Activated CD4-positive, alpha-beta T cell treated with anti-CD3 and anti-CD28 coated beads, Interleukin-2, amount 50 U/mL, for 24 hours (primary cell): ENCODE data around the gene HEATR1.
"Not testable (repeated sequence)": the region's sequence is repeated elsewhere in the genome, so short reads cannot be mapped to it uniquely, and the experiment has no call there.

Source experiments
- DNase-seq, 2 donors: peaks; one replicate each; pipeline ENCODE4 v3.0.0-alpha.2; 2020; ENCODE audit warnings: low read depth in 1 of 2, low spot score in 1 of 2

HEATR1 gene

GRCh38 chr1:236589531-236589930, 14.8 kb downstream of the HEATR1 start:
- DNase-seq = no peak

- no peak for DNase-seq
These were observed 22.8 kb downstream of the HEATR1 start for GRCh38 chr1:236581528-236581927.

- not testable (repeated sequence) for DNase-seq
These were observed 23.9 kb downstream of the HEATR1 start for GRCh38 chr1:236580404-236580803.

DNA sequence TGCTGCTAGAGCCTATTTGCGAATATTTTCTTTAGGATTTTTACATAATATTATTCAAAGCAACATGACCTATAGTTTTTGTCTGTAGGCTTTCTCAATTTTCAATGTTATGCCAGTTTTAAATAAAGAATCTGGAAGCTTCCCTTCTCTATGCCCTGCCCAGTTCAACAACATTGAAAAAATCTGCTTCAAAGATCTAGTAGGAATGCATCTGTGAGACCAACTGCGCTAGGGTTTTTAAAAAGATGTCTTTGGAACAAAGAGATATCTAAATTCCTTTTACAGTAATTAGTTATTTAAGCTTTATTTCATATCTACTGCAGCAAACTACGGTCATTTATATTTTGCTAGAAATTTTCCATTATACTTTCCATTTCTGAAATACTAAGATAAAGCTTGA, 25.7 kb downstream of the HEATR1 start:
- no peak for DNase-seq

DNA sequence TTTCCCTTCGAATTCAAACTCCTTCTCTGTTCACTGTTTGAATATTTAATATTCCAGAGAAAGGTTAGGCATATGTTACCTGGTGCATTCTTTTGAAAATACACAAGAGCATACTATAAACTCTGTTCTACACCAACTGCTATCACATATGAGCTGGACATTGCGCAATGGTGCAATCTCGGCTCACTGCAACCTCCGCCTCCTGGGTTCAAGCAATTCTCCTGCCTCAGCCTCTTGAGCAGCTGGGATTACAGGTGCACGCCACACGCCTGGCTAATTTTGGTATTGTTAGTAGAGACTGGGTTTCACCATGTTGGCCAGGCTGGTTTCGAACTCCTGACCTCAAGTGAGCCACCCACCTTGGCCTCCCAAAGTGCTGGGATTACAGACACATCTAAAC, 27.3 kb downstream of the HEATR1 start:
- not testable (repeated sequence) for DNase-seq

DNA sequence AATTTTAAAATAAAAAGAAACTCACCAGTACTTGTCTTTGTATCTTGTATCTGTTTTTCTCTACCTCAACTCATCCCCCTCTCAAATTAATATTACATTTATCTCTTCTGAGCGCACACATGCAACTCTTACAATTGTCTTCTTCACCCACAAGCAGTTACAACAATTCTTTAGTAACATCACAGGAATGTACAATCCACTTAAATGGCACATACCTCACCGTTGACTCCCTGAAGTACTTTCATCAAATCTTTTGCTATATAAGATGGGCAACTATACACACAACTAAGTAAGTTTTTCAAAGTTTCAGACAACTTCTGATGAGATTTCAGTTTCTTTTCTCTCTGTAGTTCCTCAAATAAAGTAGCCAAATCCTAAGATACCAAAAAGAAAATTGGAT, 28.3 kb downstream of the HEATR1 start:
- no peak for DNase-seq

GRCh38 chr1:236575523-236575922, 28.8 kb downstream of the HEATR1 start:
- DNase-seq = no peak

GRCh38 chr1:236568285-236568894, 35.9 kb downstream of the HEATR1 start:
- DNase-seq = no peak

GRCh38 chr1:236565530-236565929, 38.8 kb downstream of the HEATR1 start:
- DNase-seq = no peak

GRCh38 chr1:236561976-236562375, 42.3 kb downstream of the HEATR1 start:
- DNase-seq = no peak

- no peak for DNase-seq
These were observed 44.0 kb downstream of the HEATR1 start for GRCh38 chr1:236560213-236560771.

GRCh38 chr1:236558846-236559245, 45.5 kb downstream of the HEATR1 start:
- DNase-seq = no peak

- DNase-seq = no peak
These were observed 46.2 kb downstream of the HEATR1 start for GRCh38 chr1:236558081-236558480.

GRCh38 chr1:236556606-236557005, 47.7 kb downstream of the HEATR1 start:
- no peak for DNase-seq

- no peak for DNase-seq
These were observed 50.9 kb downstream of the HEATR1 start for GRCh38 chr1:236553370-236553769.

DNA sequence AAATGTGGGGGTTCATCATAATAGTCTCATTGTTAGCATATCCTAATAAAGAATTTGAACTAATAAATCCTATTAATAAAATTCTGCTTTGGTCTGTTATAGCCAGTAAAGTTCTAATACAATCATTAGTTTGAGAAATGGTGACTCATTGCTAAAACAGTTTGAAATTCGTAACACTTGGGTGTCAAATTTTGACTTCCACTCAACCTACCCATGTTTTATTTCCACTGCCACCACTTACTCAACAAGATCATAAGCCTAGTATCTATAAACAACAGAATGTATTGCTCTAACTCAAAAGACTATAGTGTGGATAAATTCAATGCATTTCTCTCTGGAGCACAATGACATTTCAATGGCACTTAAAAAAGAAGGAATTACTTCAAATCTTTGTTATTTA, 51.4 kb downstream of the HEATR1 start:
- DNase-seq = no peak

DNA sequence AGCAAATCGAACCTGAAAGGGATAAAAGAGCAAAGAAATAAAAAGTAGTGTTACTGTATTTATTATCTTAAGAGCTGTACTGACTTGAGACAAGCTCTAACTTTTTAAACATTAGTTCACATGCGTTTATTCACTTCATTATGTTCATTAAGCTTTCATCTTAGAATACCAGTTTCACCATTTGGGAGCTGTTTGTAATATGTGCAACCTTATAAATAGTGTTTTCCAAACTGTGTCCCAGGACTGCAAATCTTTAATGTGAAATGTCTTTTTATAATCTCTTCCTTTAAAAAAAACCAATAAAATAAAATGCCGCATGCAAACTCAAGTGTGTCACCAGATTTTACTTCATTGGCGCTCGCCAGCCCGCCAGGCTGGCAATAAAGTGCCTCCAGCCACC, 52.2 kb downstream of the HEATR1 start:
- no peak for DNase-seq

GRCh38 chr1:236550961-236551851, 53.1 kb downstream of the HEATR1 start:
- no peak for DNase-seq

DNA sequence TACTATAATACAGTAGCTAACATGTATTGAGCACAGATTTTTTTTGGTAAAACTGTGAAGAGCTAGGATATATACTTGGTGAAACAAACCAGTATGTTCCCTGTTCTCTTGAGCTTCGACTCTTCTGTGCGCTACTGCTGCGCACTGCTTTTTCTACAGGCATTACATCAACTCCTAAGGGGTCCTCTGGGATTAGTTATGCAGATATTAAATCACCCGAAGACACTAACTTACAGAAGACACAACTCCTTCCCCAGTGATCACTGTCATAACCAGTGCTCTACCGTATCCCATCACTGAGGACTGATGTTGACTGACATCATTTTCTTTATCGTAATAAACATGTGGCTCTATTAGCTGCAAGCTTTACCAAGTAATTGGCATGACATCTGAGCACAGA, 55.9 kb downstream of the HEATR1 start:
- DNase-seq = no peak

- DNase-seq = no peak
These were observed 58.6 kb downstream of the HEATR1 start for GRCh38 chr1:236545621-236546169.

GRCh38 chr1:236543065-236543669, 61.1 kb downstream of the HEATR1 start:
- no peak for DNase-seq

GRCh38 chr1:236541710-236542109, 62.6 kb downstream of the HEATR1 start:
- no peak for DNase-seq
